DOHH2 (cell line): Measurements from ENCODE around the gene EEFSEC.

ENCODE experiments used
- H3F3A ChIP-seq: fragments of 200-600 bp; sonication (generic), shearing (Covaris generic); 2 replicates; pipeline ENCODE4 v1.6.0; 2016; ENCODE audit warnings: antibody characterized with exemption, mild to moderate bottlenecking; ENCODE audit not compliant: control insufficient read depth, insufficient read depth
- H3K27ac ChIP-seq: fragments of 200-600 bp; sonication (generic); 2 replicates; pipeline ENCODE4 v1.5.1; 2014; ENCODE audit warnings: low read depth, mild to moderate bottlenecking, low read length, moderate library complexity
- H3K27me3 ChIP-seq: fragments of 200-600 bp; sonication (generic); 2 replicates; pipeline ENCODE4 v1.6.1; 2014; ENCODE audit warnings: mild to moderate bottlenecking, low read length, mixed read lengths; ENCODE audit not compliant: control insufficient read depth
- H3K36me3 ChIP-seq: fragments of 200-600 bp; sonication (generic); 2 replicates; pipeline ENCODE4 v1.6.1; 2014; ENCODE audit warnings: mild to moderate bottlenecking, low read length, moderate library complexity, mixed read lengths; ENCODE audit not compliant: control insufficient read depth
- H3K4me1 ChIP-seq: fragments of 200-600 bp; sonication (generic); 2 replicates; pipeline ENCODE4 v1.6.1; 2014; ENCODE audit warnings: mild to moderate bottlenecking, low read length, mixed read lengths; ENCODE audit not compliant: control insufficient read depth
- H3K4me2 ChIP-seq: fragments of 200-600 bp; sonication (generic); 2 replicates; pipeline ENCODE4 v1.6.0; 2014; ENCODE audit warnings: mild to moderate bottlenecking, low read length, moderate library complexity
- H3K4me3 ChIP-seq: fragments of 200-600 bp; sonication (generic); 2 replicates; pipeline ENCODE4 v1.5.1; 2014; ENCODE audit warnings: mild to moderate bottlenecking, low read length, mixed read lengths
- H3K79me2 ChIP-seq: fragments of 200-600 bp; sonication (generic); 2 replicates; pipeline ENCODE4 v1.6.1; 2014; ENCODE audit warnings: mild to moderate bottlenecking, low read length, mixed read lengths; ENCODE audit not compliant: control insufficient read depth
- H3K9me2 ChIP-seq: fragments of 200-600 bp; sonication (generic); replicated peaks from 2 replicates; pipeline ENCODE4 v1.6.1; 2014; ENCODE audit warnings: mild to moderate bottlenecking, low read length, mixed read lengths; ENCODE audit not compliant: control insufficient read depth
- H3K9me3 ChIP-seq: fragments of 200-600 bp; sonication (generic); 2 replicates; pipeline ENCODE4 v1.6.1; 2014; ENCODE audit warnings: antibody characterized with exemption, low read length, mixed read lengths; ENCODE audit not compliant: control insufficient read depth, insufficient read depth
- H4K20me1 ChIP-seq: fragments of 200-600 bp; sonication (generic); 2 replicates; pipeline ENCODE4 v1.6.0; 2014; ENCODE audit warnings: low read depth, mild to moderate bottlenecking, antibody characterized with exemption, low read length, moderate library complexity; ENCODE audit not compliant: control insufficient read depth, insufficient read depth
- EZH2phosphoT487 ChIP-seq: fragments of 200-600 bp; sonication (generic); IDR thresholded peaks from 2 replicates; pipeline ENCODE4 v1.6.1; 2017; ENCODE audit warnings: borderline replicate concordance, mild to moderate bottlenecking, antibody characterized with exemption, low read length, moderate library complexity, mixed read lengths
- TF ChIP-seq, protein P1 (sequence below): fragments of 200-600 bp; sonication (generic); IDR thresholded peaks from one replicate; pipeline ENCODE4 v1.5.1; 2014; ENCODE audit warnings: antibody characterized with exemption, mild to moderate bottlenecking, low read depth, low read length; ENCODE audit not compliant: poor library complexity, severe bottlenecking

Gene EEFSEC

DNA sequence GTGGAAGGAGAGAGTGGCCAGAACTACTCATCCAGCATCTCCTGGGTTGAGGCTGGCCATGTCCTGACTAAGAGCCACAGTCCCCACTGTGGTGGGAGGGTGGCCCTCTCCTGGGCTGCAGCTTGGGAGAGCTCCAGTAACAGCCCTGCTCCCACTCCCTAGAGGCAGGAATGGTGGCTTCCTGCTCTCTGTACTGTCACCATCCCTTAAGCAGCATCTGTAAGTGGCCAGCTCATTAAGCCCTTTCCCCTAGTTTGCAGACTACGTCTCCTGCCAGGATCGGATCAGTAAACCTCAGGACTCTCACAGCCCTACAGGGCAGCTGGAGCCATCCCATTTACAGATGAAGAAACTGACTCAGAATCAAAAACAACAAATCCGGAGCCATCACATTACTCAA, 282.9 kb downstream of the EEFSEC start:
- Histone ChIP-seq H3K9me3 (no peaks in the 10 kb centered on the region), H3K4me3 (no peak overlapping the region), H3K4me2 (no peak overlapping the region), H3K9me2 (no peaks in the 10 kb centered on the region), H3F3A (no peaks in the 10 kb centered on the region), H3K36me3 (no peaks in the 10 kb centered on the region), H3K4me1 (no peaks in the 10 kb centered on the region), H3K27me3 (peaks cover 6% of the 10 kb centered on the region; the same call in 1 of the 2 replicates), H3K27ac (no peak overlapping the region), H4K20me1 (no peaks in the 10 kb centered on the region), H3K79me2 (no peaks in the 10 kb centered on the region)
- TF ChIP-seq, protein P1, sequence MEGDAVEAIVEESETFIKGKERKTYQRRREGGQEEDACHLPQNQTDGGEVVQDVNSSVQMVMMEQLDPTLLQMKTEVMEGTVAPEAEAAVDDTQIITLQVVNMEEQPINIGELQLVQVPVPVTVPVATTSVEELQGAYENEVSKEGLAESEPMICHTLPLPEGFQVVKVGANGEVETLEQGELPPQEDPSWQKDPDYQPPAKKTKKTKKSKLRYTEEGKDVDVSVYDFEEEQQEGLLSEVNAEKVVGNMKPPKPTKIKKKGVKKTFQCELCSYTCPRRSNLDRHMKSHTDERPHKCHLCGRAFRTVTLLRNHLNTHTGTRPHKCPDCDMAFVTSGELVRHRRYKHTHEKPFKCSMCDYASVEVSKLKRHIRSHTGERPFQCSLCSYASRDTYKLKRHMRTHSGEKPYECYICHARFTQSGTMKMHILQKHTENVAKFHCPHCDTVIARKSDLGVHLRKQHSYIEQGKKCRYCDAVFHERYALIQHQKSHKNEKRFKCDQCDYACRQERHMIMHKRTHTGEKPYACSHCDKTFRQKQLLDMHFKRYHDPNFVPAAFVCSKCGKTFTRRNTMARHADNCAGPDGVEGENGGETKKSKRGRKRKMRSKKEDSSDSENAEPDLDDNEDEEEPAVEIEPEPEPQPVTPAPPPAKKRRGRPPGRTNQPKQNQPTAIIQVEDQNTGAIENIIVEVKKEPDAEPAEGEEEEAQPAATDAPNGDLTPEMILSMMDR, result no peak
- TF ChIP-seq EZH2phosphoT487, result no peak

- Histone ChIP-seq H3K27me3 (peaks cover 6% of the 10 kb centered on the region; the same call in 1 of the 2 replicates), H3K36me3 (no peaks in the 10 kb centered on the region), H3F3A (no peaks in the 10 kb centered on the region), H3K4me3 (no peak overlapping the region), H3K9me2 (no peaks in the 10 kb centered on the region), H3K27ac (no peak overlapping the region), H3K4me2 (no peak overlapping the region), H4K20me1 (no peaks in the 10 kb centered on the region), H3K9me3 (no peaks in the 10 kb centered on the region), H3K4me1 (no peaks in the 10 kb centered on the region), H3K79me2 (no peaks in the 10 kb centered on the region)
- TF ChIP-seq, protein P1, result peak; percentile 89
- TF ChIP-seq EZH2phosphoT487, result no peak
Measured at GRCh38 chr3:128438488-128439072, 285.3 kb downstream of the EEFSEC start.

GRCh38 chr3:128439226-128439625, 285.9 kb downstream of the EEFSEC start:
- no peaks in the 10 kb centered on the region for H4K20me1 ChIP-seq
- no peak overlapping the region for H3K4me3 ChIP-seq
- no peak overlapping the region for H3K27ac ChIP-seq
- H3K27me3 ChIP-seq, result peaks cover 6% of the 10 kb centered on the region; the same call in 1 of the 2 replicates
- no peaks in the 10 kb centered on the region for H3K36me3 ChIP-seq
- no peaks in the 10 kb centered on the region for H3K9me3 ChIP-seq
- H3F3A ChIP-seq, result no peaks in the 10 kb centered on the region
- TF ChIP-seq EZH2phosphoT487, result no peak
- TF ChIP-seq, protein P1, result no peak
- H3K9me2 ChIP-seq, result no peaks in the 10 kb centered on the region
- H3K4me2 ChIP-seq, result no peak overlapping the region
- no peaks in the 10 kb centered on the region for H3K4me1 ChIP-seq
- no peaks in the 10 kb centered on the region for H3K79me2 ChIP-seq
